Epithelial cell of esophagus (primary cell): ENCODE results near the gene TENT4A.
A peak's percentile ranks its signal among the peaks of the same experiment; 100 is the strongest.

Experiments
- DNase-seq: peaks from one replicate; pipeline ENCODE4 v3.0.0; 2010; ENCODE audit warnings: low read depth
- H3K4me3 ChIP-seq: 2 replicates; pipeline ENCODE4 v1.5.1; 2011; ENCODE audit warnings: mild to moderate bottlenecking, low read length, control low read depth
- TF ChIP-seq, protein P1 (sequence below): IDR thresholded peaks from 2 replicates; pipeline ENCODE4 v1.5.1; 2011; ENCODE audit warnings: low read depth, mild to moderate bottlenecking, low read length, control low read depth, inconsistent platforms; ENCODE audit not compliant: insufficient read depth; ENCODE audit errors: missing control alignments

TENT4A gene

DNA sequence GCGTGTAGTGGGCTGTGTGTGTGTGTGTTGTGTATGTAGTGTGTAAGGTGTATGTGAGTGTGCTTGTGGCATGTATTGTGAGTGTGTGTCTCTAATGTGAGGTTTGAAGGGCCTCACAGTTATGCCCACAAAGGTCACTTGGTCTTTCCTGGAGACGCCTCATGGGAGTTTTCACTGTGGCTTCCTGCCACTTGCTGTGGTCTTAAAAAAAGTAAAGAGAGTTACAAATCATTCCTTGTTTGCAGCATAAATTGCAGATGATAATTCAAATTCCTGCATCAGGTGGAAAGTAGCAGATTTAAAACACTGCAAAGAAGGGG, 72.6 kb downstream of the TENT4A start:
- TF ChIP-seq, protein P1, sequence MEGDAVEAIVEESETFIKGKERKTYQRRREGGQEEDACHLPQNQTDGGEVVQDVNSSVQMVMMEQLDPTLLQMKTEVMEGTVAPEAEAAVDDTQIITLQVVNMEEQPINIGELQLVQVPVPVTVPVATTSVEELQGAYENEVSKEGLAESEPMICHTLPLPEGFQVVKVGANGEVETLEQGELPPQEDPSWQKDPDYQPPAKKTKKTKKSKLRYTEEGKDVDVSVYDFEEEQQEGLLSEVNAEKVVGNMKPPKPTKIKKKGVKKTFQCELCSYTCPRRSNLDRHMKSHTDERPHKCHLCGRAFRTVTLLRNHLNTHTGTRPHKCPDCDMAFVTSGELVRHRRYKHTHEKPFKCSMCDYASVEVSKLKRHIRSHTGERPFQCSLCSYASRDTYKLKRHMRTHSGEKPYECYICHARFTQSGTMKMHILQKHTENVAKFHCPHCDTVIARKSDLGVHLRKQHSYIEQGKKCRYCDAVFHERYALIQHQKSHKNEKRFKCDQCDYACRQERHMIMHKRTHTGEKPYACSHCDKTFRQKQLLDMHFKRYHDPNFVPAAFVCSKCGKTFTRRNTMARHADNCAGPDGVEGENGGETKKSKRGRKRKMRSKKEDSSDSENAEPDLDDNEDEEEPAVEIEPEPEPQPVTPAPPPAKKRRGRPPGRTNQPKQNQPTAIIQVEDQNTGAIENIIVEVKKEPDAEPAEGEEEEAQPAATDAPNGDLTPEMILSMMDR, result no peak
- no peak overlapping the region for H3K4me3 ChIP-seq
- DNase-seq, result no peak

DNA sequence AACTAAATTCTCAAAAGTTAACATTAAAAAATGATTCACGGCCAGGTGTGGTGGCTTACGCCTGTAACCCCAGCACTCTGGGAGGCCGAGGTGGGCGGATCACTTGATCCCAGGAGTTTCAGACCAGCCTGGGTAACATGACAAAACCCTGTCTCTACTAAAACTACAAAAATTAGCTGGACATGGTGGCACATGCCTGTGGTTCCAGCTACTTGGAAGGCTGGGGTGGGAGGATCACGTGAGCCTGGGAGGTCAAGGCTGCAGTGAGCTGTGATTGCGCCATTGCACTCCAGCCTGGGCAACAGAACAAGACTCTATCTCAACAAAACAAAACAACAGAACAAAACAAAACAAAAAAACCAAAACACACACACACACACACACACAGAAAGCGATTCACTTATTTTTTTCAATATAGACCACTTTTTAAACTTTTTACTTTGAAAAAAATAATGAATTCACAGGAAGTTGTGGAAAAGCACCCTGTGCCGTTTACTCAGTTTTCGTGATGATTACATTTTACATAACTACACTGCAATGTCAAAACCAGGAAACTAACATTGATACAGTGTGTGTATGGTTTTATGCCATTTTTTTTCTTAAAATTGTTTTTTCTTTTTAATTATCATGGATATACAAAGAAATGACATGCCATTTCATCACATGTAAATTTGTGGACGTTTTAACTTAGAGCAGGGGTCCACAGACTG, 73.7 kb downstream of the TENT4A start:
- H3K4me3 ChIP-seq, result no peak overlapping the region
- TF ChIP-seq, protein P1, result no peak
- no peak for DNase-seq

GRCh38 chr5:6787941-6788340, 74.7 kb downstream of the TENT4A start:
- H3K4me3 ChIP-seq, result no peak overlapping the region
- TF ChIP-seq, protein P1, result no peak
- no peak for DNase-seq

DNA sequence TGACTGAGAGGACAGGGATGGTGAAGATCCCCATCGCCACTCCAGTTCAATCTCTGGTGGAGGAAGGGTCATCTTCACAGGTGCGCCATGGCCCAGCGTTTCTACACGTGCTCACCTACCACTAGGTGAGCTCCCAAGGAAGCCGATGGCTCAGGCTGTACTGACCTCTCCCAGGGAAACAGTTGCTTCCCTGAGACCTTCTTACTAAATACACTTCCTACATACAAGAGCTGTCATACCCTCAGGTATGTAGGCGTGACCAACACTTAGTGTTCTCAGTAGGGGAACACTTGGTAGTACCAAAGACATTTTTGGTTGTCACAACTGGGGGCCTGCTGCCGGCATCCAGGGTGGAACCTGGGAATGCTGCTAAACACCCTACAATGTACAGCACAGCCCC, 75.2 kb downstream of the TENT4A start:
- TF ChIP-seq, protein P1, result no peak
- DNase-seq, result peak; percentile 23
- H3K4me3 ChIP-seq, result no peak overlapping the region

DNA sequence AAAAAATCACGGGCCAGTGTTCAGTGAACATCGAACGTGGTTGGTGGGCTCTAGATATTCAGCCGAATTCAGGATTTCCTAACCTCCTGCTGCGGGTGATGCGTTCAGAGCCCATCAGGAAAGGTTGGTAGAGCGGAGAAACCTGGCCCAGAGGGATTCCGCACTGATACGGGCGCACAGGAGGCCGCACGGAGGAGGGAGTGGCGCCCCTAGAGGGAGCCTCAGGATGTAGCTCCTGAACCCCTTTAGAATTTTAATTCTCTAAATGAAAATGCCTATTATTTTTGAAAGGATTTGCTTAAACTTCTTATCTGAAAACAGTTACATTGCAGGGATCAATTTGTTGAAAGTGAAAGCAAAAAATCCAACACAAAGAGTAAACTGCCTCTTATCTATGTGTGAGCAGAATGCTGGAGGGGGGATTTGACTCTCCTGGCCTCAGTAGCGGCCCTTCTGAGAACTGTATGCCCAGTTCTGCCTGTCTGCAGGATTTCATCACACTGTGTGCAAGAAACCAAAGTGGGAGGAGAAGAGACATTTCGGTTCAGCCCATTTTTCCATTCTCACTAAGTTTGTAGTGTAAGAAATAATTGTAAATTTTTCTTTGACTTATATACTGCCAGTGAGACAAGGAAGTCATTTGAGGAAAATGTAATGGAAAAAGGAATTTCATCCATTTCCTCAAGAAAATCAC, 75.9 kb downstream of the TENT4A start:
- H3K4me3 ChIP-seq, result no peak overlapping the region
- TF ChIP-seq, protein P1, result no peak
- DNase-seq, result no peak

GRCh38 chr5:6790346-6790865, 77.2 kb downstream of the TENT4A start:
- TF ChIP-seq, protein P1, result no peak
- DNase-seq, result no peak
- no peak overlapping the region for H3K4me3 ChIP-seq

DNA sequence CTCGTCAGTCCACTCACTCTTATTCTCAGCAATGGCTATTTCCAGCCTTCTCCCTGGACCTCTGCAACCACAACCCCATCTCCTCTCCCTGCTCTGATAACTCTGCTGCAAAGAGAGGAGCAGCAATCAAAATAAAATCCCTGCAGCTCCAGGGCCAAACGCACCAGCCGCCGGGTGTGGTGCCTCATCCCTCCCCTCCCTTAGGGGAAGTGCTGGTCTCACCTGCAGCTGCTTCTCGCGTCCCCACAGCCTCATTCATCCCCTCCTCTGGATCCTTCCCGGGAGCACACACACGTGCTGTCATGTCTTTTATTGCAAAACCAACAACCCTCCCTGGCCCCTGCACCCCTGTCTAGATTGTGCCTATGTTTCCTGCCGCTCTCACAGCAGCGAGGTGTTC, 77.8 kb downstream of the TENT4A start:
- H3K4me3 ChIP-seq, result no peak overlapping the region
- DNase-seq, result no peak
- TF ChIP-seq, protein P1, result no peak
